ENCODE measurements around the gene SLC66A2.

SLC66A2 gene

DNA sequence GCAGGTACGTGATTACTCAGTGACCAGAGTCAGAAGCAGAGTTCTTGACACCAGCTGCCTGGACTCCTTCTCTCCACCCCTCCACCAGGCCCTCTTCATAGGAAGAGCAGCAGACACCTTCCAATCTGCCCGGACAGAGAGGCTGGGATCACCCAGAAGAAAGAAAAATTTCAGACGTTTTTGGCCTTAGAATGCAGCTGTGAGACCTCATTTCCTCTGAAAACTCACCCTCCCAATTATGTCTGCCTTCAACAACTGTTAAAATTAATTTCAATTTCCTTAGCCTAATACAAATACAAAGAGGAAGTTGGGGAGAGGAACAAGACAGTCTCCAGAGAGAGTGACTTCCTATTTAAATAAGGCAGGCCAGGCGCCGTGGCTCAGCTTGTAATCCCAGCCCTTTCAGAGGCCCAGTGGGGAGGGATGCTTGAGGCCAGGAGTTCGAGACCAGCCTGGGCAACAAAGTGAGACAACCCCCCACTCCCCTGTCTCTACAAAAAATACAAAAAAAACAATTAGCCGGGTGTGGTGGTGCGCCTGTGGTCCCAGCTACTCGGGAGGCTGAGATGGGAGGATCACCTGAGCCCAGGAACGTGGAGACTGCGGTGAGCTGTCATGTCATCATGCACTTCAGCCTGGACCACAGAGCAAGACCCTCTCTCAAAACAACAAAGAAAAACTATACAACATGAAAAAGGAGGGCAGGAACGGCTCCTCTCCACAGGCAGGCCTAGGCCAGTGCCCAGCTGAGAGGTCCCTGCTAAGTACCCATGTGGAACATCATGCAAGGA, 1.6 kb downstream of the SLC66A2 start:
- DNase-seq: no peak

DNA sequence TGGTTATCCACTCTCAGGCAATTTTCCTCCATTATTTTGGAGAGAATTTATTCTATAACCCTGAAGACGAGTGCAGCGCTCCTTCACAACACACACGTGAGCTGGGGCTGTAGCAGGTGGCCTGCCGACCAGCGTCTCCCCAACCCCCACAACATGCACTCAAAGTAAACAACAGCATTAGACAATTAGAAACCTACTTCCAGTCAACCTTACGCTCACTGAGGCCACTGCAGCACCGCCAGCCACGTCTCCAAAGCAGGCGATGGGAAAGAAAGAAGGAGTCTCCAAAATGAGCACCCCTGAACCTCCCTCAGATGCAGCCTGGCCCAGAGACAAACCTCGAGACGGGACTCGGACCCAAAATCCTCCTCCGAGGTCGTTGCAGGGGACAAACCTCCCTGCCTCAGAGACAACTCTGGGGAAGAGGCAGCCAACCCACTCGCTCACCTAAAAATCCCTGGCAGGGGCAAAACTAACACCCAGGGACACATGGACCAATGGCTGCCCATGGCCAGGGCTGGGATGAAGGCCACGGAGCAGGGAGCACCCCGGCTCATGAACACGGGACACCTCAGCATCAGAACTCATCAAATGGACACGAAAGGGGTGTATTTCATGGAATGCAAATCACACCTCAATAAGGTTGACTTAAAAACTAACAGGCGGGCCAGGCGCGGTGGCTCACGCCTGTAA, 2.6 kb downstream of the SLC66A2 start:
- DNase-seq: no peak

DNA sequence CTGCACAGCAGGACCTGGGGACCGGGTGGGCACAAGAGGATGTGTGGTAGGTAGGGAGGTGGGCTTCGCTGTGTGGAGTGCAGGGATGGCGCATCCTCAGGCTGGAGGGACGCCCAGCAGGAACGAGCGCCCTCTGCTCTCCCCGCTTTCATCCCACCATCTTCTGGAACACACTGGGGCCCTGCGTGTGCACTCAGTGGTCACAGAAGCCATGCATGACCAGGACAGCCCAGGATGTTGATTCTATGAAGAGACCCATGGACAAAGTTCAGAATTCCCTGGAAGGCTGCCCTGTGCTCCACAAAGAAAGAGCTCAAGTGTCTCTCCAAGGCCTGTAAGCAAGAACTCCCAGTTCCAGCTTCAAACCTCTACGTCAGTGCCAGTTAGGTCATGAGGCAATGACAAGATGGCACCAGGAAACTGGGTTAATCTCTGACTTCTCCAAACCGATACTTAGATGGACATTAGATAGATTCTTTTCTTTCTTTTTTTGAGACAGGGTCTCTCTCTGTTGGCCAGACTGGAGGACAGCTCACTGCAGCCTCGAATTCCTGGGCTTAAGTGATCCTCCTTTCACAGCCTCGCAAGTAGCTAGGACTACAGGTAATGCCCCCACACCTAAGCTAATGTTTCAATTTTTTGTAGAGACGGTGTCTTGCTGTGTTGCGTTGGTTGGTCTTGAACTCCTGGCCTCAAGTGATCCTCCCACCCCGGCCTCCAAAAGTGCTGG, 3.4 kb downstream of the SLC66A2 start:
- no peak for DNase-seq

DNA sequence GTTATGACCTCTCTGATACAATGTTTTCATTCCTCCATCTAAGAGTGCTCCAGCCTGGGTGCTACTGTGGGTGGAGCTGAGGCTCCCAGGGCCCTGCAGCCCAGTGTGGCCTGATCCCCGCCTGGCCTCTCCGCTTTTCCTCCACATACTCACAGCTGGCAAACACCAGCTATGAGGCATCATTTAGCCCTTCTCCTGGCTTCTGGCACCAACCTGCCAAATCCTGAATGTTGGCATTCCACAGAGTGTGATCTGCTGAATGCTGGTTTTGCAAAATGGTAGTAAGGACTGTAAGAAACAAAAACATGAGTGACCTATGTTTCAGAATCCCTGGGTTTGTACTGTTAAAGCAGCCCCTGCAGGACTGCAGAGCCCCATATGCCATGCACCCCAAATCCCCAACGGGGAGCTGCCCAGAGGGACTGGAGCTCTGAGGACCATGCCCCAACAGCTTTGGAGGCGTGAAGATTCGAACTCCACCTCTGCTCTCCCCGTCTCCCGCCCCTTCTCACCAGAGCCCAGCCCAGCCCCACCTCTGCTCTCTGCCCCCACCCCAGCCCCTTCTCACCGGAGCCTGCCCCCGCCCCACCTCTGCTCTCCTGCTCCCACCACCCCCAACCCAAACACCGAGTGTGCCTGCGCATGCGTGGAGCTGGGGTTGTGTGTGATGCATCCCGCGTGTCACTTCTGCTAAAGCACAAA, 4.2 kb downstream of the SLC66A2 start:
- no peak for DNase-seq

DNA sequence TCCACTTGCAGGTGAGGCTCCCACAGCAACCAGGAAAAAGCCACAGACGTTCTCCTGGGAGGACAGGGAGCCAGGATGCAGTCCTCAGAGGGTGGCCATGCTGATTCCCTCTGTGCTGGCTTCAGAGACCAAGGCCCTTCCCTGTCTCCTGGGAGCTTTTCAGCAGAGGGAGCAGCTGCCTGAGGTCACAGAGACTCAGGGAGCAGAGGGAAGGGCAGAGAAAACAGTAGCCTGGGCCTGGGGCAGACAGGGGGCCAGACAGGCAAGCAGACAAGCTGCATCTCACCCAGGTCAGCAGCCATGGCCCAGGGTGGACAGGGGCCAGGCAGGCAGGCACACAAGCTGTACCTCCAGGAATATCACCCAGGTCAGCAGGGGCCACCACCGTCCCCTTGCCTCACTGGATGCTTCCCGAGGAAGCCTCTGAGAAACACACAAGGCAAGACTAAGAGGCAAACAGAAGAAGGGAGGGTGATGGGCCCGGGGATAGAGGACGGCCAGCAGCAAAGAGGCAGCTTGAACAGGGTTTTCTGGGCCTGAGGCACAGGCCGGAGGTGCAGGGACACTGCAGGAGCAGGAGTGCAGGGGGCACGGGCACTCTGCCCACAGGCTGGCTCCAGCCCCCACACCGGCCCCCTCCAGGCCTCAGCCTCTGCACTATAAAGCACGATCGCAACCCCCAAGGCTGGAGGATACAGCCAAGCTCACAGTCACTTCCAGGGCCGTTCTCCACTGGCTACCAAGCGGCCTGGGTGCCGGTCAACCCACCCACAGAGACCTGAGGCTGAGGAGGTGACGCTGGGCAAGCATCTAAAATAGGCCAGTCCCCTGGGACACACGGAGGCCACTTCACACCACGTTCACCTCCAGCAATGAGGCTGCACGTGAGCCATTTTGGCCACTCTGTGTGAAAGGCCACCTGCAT, 6.1 kb downstream of the SLC66A2 start:
- no peak for DNase-seq

DNA sequence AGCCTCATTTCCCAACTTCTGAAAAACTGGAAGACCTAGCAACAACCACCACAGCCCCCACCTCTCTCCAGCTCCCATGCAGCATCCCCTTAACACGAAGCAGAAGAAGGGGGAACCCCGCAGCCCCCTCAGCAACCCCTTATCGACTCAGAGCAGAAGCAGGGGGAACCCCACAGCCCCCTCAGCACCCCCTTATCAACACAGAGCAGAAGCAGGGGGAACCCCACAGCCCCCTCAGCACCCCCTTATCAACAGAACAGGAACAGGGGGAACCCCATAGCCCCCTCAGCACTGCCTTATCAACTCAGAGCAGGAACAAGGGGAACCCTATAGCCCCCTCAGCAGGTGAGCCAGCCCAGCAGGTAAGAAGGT, 6.7 kb downstream of the SLC66A2 start:
- no peak for DNase-seq

DNA sequence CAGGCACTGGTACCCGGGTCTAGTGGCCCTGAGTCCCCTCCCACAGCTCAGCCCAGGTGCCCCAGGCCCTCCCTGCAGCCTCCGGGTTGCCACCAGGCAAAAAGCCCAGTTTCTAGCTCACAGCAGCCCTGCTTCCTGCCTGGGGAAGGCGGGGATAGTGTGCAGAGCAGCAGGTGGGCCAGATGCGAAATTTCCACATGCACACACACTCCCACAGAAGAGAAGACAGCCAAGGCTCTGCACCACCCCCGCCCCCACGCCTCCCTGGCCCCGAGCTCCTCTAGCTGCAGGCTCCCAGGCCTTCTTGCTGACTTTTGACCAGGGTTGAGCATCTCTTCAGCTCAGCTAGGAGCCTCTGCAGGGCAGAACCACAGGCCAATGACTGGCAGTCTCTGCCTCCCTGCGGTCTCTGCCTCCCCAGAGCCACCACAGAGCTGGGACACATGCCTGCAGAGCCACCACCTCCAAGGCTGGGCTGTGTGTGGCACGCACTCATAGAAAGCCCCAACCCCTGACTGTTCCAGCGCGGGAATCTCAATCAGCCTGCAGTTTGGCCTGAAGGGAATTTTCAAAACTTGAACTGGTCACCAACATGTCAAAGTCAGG, 7.2 kb downstream of the SLC66A2 start:
- DNase-seq: no peak

DNA sequence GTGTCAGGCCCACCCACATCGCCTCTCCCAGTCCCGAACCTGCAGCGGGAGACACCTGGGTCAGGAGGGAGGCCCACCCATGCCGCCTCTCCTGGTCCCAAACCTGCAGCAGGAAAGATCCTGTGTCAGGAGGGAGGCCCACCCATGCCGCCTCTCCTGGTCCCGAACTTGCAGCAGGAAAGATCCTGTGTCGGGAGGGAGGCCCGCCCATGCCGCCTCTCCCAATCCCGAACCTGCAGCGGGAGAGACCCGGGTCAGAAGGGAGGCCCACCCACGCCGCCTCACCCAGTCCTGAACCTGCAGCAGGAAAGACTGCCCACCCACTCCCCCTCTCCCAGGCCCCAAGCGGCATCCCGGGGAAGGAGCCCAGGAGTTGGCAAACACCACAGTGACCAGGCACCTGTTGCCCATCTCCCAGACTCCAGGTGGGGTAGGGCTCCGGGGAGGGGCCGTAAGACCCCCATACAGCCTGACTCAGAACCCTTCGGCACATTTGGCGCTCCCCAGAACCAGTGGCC, 7.8 kb downstream of the SLC66A2 start:
- no peak for DNase-seq

DNA sequence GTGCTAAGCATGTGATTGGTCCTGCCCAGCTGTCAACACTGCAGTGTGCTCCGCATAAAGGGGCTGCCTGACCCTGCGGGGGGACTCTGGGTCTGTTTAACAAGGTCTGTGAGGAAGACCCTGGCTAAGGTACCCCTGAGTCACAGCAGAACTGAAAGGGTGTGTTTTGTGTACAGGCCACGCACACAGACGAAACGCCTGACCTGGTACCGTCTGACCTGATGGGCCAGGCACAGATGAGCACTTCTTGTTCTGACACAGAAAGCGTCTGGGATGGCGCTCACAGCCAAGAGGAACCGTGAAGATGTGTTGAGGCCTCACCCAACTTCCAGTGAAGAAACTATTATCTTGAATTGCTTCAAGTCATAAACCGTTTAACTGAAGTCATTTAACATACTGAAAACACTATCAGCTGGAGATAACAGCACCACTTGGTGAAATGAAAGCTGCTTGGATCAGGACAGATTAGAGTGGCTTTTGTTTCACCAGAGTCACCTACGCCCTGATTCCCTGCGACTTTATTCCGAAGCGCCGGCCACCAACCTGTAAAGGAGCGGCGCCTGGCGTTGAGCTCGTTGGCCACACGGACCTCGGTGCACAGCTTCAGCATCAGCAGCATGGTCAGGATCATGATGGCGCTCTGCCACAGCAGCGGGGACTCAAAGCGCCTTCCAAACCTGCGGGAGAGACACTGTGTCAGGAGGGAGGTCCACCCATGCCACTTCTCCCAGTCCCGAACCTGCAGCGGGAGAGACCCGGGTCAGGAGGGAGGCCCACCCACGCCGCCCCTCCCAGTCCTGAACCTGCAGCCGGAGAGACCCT, 8.5 kb downstream of the SLC66A2 start:
- no peak for DNase-seq

DNA sequence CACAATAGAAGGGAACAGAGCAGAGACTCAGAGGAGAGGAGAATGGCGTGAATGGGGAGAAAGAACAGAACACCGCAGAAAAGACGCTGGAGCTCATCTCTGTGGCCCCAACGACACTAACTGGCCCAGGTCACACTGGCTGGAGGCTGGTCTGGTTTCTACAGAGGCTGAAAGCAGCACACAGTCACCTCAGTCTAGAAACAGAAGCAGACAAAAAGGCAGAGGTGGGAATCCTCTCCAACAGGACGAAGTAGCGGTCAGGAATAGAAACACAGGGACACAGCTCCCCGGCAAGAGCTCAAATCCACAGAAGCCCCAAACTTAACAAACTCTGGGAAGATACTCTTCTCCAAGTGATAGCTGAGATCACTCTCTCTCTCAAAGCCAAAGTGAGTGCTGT, 9.2 kb downstream of the SLC66A2 start:
- no peak for DNase-seq

DNA sequence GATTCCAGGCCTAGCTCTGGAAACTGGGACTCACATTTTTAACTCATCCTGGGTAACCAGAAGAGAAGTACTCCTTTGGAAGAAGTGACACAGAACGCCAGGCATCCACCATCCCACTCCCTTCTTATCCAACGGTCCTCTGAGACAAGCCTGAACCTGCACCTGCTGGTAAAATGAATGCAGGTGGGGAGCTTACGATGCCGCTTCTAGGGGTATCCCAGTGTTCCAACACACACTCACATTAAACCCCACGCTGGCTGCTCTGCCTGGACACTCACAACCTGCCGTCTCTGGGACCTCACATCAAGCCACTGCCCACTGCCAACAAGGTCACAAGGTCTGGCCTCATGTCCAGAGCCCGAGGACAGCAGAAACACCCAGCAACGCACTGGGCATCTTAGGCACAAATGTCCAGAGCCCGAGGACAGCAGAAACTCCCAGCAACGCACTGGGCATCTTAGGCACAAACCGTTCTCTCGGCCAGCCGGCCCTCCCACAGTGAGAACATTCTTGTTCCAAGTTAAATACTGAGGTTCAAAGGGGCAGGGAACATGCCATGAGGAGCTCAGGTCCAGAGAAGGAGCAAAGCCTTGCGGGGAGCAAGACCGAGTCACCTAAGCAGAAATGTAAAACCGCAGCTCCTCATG, 9.9 kb downstream of the SLC66A2 start:
- DNase-seq: no peak

DNA sequence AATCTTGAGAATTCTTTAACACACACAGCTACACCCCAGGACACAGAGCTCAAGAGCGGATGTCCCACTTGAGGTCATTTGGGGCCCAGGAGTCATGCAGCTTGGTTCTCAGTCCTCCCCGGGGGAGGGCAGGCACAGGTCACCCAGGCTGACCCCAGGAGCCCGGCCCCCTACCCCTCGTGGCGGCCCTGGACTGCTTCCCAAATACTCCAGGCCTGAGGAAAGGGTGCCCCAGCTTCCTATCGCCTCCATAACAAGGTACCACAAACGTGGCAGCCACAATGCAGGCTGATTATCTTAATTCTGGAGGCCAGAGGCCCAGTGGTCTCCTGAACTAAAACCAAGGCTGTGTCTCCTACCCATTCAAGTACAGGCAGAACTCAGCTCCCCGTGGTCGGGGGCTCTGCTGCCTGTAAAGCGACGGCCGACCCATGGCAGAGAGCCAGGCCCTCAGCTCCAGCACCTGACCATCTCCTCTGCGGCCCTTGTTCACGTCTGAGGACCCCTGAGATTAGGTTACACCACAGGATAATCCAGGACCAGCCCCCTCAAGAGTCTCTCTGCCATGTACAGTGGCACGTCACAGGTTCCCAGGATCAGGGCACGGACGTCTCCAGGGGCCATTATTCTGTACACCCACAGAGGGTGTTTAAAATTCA, 10.5 kb downstream of the SLC66A2 start:
- DNase-seq: no peak

DNA sequence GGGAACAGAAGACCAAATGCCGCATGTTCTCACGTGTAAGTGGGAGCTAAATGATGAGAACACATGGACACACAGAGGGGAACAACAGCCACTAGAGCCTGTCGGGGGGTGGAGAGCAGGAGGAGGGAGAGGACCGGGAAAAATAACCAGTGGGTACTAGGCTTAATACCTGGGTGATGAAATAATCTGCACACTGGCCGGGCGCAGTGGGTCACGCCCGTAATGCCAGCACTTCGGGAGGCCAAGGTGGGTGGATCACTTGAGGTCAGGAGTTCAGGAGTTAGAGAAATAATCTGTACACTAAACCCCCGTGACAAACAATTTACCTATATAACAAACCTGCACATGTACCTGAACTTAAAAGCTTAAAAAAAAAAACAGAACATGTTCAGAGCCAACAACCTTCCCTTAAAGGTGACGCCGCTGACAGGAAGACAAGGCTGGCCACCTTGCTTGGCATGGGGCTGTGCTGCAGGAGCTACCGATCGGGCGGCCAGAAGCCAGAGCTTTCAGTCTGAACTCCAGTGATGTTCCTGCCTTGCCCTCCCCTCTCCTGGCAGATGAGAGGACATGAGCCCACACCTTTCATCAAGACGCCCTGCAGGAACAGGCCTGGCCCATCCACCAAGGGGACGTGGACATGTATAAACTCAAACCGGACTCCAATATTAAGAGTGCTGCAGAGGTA, 11.2 kb downstream of the SLC66A2 start:
- no peak for DNase-seq

DNA sequence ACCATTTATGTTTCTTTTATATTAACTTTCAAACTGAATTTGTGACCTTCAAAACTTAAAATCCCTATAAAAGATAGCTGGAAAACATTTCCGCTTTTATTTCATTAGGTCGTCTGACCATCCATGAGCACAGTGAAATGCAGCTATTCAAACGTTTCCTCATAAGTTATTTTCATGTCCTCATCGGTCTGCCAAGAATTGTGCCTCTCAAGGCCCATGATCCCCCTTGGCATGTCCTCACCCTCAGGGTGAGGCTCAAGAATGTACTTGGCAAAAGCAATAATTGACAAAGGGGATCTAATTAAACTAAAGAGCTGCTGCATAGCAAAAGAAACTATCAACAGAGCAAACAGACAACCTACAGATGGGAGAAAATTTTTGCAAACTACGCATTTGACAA, 12.4 kb downstream of the SLC66A2 start:
- DNase-seq: no peak

DNA sequence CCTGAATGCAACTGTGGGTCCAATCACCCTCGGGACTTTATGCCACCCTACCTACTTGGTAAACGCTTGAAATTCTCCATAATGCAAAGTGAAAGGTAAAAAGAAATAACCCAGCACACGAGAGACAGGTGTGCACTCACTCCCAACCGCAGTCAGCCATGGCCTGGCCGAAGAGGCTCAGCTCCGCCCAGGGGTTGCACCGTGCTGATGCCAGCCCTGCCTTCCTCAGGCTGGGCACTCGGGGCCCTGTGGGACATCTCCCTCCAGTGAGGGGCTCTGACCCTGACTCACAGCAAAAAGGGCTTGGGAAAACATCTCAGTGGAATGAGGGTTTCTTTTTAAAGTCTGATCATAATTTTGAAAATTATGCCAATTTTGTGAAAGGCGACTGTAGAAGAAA, 13.3 kb downstream of the SLC66A2 start:
- no peak for DNase-seq

DNA sequence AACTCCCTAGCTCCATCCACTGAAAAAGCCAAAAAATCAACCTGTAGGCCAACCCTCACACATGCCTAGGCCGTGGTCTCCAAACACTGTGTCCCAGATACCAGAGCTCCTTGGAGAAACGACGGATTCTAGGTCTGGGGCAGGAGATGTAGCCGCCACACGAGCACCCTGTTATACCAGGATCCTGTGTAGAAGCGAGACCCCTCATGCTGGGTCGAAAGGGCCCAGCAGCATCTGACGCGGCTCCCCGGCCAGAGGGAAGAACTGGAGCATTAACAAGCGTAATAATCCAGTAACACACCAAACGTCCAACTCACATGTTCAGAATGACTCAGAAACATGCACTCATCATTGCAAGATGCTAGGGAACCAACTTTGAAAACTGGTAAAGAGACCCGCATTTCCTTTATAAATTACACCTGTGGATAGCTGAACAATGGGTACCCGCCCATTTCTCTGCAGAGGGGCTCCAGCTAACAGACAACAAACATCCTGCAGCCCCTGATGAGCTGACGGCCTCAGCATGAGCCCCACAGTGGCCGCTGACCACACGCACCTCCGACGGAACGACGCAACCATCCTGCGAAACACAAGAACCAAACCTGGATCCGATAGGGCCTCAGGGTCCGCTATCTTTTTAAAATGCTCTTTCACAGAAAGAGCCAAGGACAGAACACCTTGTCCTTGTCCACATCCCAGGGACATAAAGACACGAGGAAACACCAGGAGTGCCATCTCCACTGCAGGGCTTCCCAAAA, 14.2 kb downstream of the SLC66A2 start:
- DNase-seq: no peak

DNA sequence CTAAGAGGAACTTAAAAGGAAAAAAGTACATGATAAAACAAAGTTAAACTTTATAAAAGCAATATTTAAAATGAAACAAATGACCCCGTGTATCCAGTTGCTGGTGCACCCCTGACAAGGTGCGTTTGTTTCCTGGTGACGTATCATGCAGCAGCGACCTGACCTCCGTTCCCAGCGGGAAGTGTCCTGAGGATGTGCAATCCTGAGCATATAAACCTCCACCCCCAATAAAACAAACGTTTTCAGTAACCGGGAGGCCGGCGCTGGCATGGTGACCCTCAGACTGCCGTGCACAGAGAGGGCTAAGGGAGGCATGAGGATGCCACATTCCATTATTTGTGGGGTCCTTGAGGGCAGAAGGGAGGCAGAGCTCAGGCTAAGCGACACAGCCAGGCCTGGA, 14.8 kb downstream of the SLC66A2 start:
- no peak for DNase-seq

DNA sequence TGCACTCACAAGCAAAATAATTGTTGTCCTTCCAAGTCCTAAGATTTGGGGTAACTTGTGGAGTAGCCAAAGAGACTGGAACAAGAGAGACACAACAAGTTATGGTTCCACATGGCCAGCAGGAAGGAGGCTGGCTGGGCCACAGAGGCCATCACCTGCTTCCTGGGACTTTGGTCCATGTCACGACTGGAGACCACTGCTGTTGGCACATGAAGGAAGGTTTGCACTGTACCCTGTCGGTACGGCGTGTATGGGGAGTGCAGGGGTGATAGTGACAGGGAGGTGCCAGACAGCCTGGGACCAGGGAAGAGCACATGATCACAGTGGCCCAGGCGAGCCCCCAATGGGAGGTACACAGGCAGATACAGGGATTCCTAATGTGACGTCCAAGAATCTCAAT, 15.5 kb downstream of the SLC66A2 start:
- DNase-seq: no peak
